GM21576 (cell line): Measurements from ENCODE around the gene LRRFIP1.

Experiments
- ATAC-seq: cut with Tn5 transposase; IDR thresholded peaks from one replicate; pipeline ENCODE4 v1.9.1; 2021; ENCODE audit warnings: mild to moderate bottlenecking, moderate library complexity; ENCODE audit not compliant: unreplicated experiment

The LRRFIP1 gene

GRCh38 chr2:237616734-237617586 lies 10.4 kb upstream of the LRRFIP1 start:
- no peak for ATAC-seq

GRCh38 chr2:237617587-237617982 lies 9.8 kb upstream of the LRRFIP1 start:
- no peak for ATAC-seq

GRCh38 chr2:237618449-237618848 lies 8.9 kb upstream of the LRRFIP1 start:
- ATAC-seq: no peak

- no peak for ATAC-seq
Measured at GRCh38 chr2:237623428-237624403, 3.7 kb upstream of the LRRFIP1 start.

- ATAC-seq: no peak
Measured at GRCh38 chr2:237624565-237624964, 2.8 kb upstream of the LRRFIP1 start.

GRCh38 chr2:237625216-237625705 lies 2.1 kb upstream of the LRRFIP1 start:
- no peak for ATAC-seq

- no peak for ATAC-seq
Measured at GRCh38 chr2:237625777-237626176, 1.6 kb upstream of the LRRFIP1 start.

GRCh38 chr2:237626813-237627440 lies 460 bp upstream of the LRRFIP1 start:
- no peak for ATAC-seq

- ATAC-seq: no peak
Measured at GRCh38 chr2:237628247-237629187, 1.1 kb downstream of the LRRFIP1 start.

GRCh38 chr2:237629188-237629534 lies 1.8 kb downstream of the LRRFIP1 start:
- ATAC-seq: no peak

GRCh38 chr2:237629739-237630138 lies 2.4 kb downstream of the LRRFIP1 start:
- no peak for ATAC-seq

- no peak for ATAC-seq
Measured at GRCh38 chr2:237630216-237631000, 3.0 kb downstream of the LRRFIP1 start.

GRCh38 chr2:237631007-237631785 lies 3.8 kb downstream of the LRRFIP1 start:
- no peak for ATAC-seq

- ATAC-seq: no peak
Measured at GRCh38 chr2:237631801-237632585, 4.6 kb downstream of the LRRFIP1 start.

- no peak for ATAC-seq
Measured at GRCh38 chr2:237633061-237633561, 5.7 kb downstream of the LRRFIP1 start.

GRCh38 chr2:237636578-237636977 lies 9.2 kb downstream of the LRRFIP1 start:
- ATAC-seq: no peak

- no peak for ATAC-seq
Measured at GRCh38 chr2:237637429-237638135, 10.2 kb downstream of the LRRFIP1 start.
